Measurements from ENCODE around the gene RASIP1.

DNA sequence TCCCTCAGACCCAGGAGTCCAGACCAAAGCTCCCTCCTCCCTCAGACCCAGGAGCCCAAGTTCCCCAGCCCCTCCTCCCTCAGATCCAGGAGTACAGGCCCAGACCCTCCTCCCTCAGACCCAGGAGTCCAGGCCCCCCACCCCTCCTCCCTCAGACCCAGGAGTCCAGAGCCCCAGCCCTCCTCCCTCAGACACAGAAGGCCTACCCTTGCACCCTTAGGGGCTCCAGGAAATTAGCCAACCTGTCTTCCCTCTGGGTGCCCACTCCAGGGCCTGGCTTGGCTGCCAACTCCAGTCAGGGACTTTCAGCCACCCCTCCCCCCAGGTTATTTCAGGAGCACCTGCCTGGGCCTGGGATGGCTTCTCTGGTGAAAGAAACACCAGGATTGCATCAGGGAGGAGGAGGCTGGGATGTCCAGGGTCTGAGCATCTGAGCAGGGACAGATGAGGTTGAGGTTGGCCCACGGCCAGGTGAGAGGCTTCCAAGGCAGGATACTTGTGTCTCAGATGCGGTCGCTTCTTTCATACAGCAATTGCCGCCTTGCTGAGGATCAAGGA lies 14.8 kb upstream of the RASIP1 start, which contains the start of gene FGF21:
- TF ChIP-seq CTCF (IDR thresholded peaks at IDR 0.05; ENCODE audit: borderline replicate concordance, extremely low read depth, low read length, poor library complexity, severe bottlenecking) (no peak), EZH2 (IDR thresholded peaks at IDR 0.05; ENCODE audit: borderline replicate concordance, low read depth, low read length, severe bottlenecking) (no peak)
